ENCODE results near the gene SLC26A1.

SLC26A1 gene

DNA sequence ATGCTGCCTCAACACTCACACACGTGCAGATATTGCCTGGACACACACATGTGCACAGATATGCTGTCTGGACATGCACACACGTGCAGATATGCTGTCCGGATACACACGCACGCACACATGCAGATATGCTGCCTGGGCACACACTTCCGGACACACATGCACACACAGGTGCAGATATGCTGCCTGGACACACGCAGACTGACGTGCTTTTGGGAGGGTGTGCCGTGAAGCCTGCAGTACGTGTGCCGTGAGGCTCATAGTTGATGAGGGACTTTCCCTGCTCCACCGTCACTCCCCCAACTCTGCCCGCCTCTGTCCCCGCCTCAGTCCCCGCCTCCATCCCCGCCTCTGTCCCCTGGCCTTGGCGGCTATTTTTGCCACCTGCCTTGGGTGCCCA lies 32.9 kb upstream of the SLC26A1 start:
- Histone ChIP-seq H3K36me3 (ENCODE audit: insufficient read depth, low read depth, low read length) (peaks cover 9% of the 10 kb centered on the region; the same call in 1 of the 2 replicates), H3K4me3 (ENCODE audit: low read length) (no peak overlapping the region), H3K27me3 (ENCODE audit: insufficient read depth, low read length) (no peaks in the 10 kb centered on the region), H3K9ac (ENCODE audit: low read depth, low read length) (no peak overlapping the region), H3K9me3 (ENCODE audit: insufficient read depth, low read depth, low read length) (no peaks in the 10 kb centered on the region), H3K27ac (ENCODE audit: low read length) (no peak overlapping the region), H3K4me1 (ENCODE audit: insufficient read depth, low read length) (no peaks in the 10 kb centered on the region)

DNA sequence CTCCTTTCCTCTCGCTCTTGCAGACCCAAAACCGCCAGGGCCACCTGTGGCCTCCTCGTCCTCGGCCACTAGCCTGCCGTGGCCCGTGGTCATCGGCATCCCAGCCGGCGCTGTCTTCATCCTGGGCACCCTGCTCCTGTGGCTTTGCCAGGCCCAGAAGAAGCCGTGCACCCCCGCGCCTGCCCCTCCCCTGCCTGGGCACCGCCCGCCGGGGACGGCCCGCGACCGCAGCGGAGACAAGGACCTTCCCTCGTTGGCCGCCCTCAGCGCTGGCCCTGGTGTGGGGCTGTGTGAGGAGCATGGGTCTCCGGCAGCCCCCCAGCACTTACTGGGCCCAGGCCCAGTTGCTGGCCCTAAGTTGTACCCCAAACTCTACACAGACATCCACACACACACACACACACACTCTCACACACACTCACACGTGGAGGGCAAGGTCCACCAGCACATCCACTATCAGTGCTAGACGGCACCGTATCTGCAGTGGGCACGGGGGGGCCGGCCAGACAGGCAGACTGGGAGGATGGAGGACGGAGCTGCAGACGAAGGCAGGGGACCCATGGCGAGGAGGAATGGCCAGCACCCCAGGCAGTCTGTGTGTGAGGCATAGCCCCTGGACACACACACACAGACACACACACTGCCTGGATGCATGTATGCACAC lies 31.8 kb upstream of the SLC26A1 start:
- Histone ChIP-seq H3K27ac (ENCODE audit: low read length) (no peak overlapping the region), H3K9ac (ENCODE audit: low read depth, low read length) (no peak overlapping the region), H3K4me3 (ENCODE audit: low read length) (no peak overlapping the region), H3K27me3 (ENCODE audit: insufficient read depth, low read length) (no peaks in the 10 kb centered on the region), H3K36me3 (ENCODE audit: insufficient read depth, low read depth, low read length) (peaks cover 9% of the 10 kb centered on the region; the same call in 1 of the 2 replicates), H3K9me3 (ENCODE audit: insufficient read depth, low read depth, low read length) (no peaks in the 10 kb centered on the region), H3K4me1 (ENCODE audit: insufficient read depth, low read length) (no peaks in the 10 kb centered on the region)

DNA sequence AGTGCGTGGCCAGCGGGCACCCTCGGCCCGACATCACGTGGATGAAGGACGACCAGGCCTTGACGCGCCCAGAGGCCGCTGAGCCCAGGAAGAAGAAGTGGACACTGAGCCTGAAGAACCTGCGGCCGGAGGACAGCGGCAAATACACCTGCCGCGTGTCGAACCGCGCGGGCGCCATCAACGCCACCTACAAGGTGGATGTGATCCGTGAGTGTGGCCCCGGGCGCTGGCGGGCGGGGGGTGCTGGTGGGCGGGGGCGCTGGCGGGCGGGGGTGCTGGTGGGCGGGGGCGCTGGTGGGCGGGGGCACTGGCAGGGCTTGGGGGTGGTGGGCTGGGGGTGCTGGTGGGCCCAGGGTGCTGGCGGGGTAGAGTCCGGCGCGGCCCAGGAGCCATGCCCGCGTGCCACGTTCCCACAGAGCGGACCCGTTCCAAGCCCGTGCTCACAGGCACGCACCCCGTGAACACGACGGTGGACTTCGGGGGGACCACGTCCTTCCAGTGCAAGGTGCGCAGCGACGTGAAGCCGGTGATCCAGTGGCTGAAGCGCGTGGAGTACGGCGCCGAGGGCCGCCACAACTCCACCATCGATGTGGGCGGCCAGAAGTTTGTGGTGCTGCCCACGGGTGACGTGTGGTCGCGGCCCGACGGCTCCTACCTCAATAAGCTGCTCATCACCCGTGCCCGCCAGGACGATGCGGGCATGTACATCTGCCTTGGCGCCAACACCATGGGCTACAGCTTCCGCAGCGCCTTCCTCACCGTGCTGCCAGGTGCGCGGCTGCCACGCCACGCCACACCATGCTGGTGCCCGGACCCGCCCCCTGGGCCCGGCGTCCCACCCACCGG lies 30.9 kb upstream of the SLC26A1 start:
- Histone ChIP-seq H3K27ac (ENCODE audit: low read length) (no peak overlapping the region), H3K36me3 (ENCODE audit: insufficient read depth, low read depth, low read length) (peaks cover 9% of the 10 kb centered on the region; the same call in 1 of the 2 replicates), H3K9ac (ENCODE audit: low read depth, low read length) (no peak overlapping the region), H3K4me1 (ENCODE audit: insufficient read depth, low read length) (no peaks in the 10 kb centered on the region), H3K27me3 (ENCODE audit: insufficient read depth, low read length) (no peaks in the 10 kb centered on the region), H3K4me3 (ENCODE audit: low read length) (no peak overlapping the region), H3K9me3 (ENCODE audit: insufficient read depth, low read depth, low read length) (no peaks in the 10 kb centered on the region)

DNA sequence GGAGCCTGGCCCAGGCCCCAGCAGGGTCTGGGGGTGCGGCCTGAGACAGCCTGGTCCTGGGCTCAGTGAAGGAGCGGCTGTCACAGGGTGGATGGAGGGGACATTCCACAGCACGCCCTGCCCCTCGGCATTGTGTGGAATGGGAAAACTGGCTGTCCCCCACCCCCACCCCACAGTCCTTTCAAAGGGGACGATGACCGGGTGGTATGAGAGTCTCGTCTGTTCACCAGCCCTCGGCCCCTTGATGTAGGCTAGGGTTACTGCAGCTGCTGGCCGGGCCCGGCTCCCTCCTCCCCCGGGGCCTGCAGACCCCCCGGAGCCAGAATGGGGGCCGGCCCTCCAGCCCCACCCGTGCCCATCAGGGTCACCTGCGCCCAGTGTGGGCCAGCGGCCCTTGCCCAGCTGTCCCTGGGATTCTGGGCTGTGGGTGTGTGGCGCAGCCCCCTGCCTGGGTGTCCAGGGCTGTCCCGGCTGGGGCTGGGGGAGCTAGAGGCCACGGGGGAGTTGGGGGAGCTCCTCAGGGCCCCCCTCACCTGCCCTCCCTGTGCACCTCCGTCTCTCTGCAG lies 30.0 kb upstream of the SLC26A1 start:
- Histone ChIP-seq H3K27ac (ENCODE audit: low read length) (no peak overlapping the region), H3K9me3 (ENCODE audit: insufficient read depth, low read depth, low read length) (no peaks in the 10 kb centered on the region), H3K36me3 (ENCODE audit: insufficient read depth, low read depth, low read length) (peaks cover 9% of the 10 kb centered on the region; the same call in 1 of the 2 replicates), H3K4me3 (ENCODE audit: low read length) (no peak overlapping the region), H3K27me3 (ENCODE audit: insufficient read depth, low read length) (no peaks in the 10 kb centered on the region), H3K9ac (ENCODE audit: low read depth, low read length) (no peak overlapping the region), H3K4me1 (ENCODE audit: insufficient read depth, low read length) (no peaks in the 10 kb centered on the region)

DNA sequence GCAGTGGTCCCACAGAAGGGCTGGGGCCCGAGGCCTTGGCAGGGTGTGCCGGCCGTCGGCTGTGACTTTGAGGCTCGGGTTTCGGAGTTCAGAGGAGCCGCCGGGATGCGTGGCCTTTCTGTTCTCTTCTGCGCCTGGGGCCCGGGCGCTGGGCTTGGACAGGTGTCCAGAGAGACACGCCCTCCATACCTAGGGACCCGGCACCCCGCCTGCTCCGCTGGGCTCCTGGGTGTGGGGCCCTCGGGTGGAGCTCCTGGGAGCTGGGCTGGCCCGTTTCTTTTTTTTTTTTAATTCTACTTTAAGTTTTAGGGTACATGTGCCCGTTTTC lies 29.5 kb upstream of the SLC26A1 start:
- Histone ChIP-seq H3K9ac (ENCODE audit: low read depth, low read length) (no peak overlapping the region), H3K27ac (ENCODE audit: low read length) (no peak overlapping the region), H3K4me3 (ENCODE audit: low read length) (no peak overlapping the region), H3K36me3 (ENCODE audit: insufficient read depth, low read depth, low read length) (peaks cover 9% of the 10 kb centered on the region; the same call in 1 of the 2 replicates), H3K27me3 (ENCODE audit: insufficient read depth, low read length) (no peaks in the 10 kb centered on the region), H3K9me3 (ENCODE audit: insufficient read depth, low read depth, low read length) (no peaks in the 10 kb centered on the region), H3K4me1 (ENCODE audit: insufficient read depth, low read length) (no peaks in the 10 kb centered on the region)

DNA sequence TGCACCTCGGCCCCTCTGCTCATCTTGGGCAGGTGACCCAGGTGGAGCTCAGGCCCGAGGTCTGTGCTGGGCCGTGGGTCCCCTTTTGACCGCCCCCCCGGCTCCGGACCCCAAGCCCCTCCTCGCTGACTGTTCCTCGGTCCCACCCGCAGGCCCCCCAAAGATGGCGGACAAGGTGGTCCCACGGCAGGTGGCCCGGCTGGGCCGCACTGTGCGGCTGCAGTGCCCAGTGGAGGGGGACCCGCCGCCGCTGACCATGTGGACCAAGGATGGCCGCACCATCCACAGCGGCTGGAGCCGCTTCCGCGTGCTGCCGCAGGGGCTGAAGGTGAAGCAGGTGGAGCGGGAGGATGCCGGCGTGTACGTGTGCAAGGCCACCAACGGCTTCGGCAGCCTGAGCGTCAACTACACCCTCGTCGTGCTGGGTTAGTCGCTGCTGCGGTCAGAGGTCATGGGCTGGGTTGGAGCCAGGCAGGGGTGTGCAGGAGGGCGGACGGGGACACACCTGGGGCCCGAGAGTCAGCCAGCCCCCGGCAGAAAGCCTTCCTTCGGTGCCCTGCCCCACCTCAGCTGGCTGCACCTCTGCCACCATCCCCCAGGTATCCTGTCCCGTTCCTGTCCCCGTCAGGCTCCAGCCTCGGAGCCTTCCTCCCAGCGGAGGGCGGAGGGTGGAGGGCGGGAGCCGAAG lies 29.0 kb upstream of the SLC26A1 start:
- Histone ChIP-seq H3K9ac (ENCODE audit: low read depth, low read length) (no peak overlapping the region), H3K4me3 (ENCODE audit: low read length) (no peak overlapping the region), H3K27ac (ENCODE audit: low read length) (no peak overlapping the region), H3K9me3 (ENCODE audit: insufficient read depth, low read depth, low read length) (no peaks in the 10 kb centered on the region), H3K4me1 (ENCODE audit: insufficient read depth, low read length) (no peaks in the 10 kb centered on the region), H3K36me3 (ENCODE audit: insufficient read depth, low read depth, low read length) (peaks cover 9% of the 10 kb centered on the region; the same call in 1 of the 2 replicates), H3K27me3 (ENCODE audit: insufficient read depth, low read length) (no peaks in the 10 kb centered on the region; the same call in 1 of the 2 replicates)

DNA sequence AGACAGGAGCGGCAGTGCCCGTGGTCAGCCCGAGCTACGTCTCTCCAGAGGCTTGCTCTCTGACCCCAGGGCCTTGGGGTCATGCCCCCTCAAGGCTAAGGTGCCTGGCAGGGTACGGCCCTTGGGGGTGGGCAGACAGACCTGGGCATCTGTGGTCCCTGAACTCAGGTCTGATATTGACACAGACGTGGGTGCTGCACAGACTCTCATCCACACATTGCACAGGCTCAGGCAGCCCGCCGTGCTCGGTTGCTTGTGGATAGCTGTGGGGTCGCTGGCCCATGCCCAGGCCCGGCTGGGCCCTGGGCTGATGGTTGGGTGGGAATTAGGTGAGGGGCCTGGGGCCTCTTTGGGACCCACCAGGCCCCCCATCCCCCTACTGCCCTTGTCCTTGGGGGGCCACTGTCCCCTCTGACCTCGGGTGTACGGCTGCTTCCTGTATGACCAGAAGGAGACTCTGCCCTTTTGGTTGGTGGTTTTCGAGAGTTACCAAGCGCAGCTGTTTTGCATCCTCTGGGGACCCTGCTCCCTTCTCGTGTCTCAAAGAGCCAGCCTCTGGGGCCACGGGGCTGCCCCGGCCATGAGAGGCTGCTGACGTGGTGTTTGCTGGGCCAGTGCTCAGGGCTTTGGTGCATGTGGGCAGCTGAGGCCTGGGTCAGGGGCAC lies 28.3 kb upstream of the SLC26A1 start:
- Histone ChIP-seq H3K27me3 (ENCODE audit: insufficient read depth, low read length) (no peaks in the 10 kb centered on the region; the same call in 1 of the 2 replicates), H3K4me1 (ENCODE audit: insufficient read depth, low read length) (no peaks in the 10 kb centered on the region), H3K9me3 (ENCODE audit: insufficient read depth, low read depth, low read length) (no peaks in the 10 kb centered on the region), H3K27ac (ENCODE audit: low read length) (no peak overlapping the region), H3K36me3 (ENCODE audit: insufficient read depth, low read depth, low read length) (peaks cover 9% of the 10 kb centered on the region; the same call in 1 of the 2 replicates), H3K9ac (ENCODE audit: low read depth, low read length) (no peak overlapping the region), H3K4me3 (ENCODE audit: low read length) (no peak overlapping the region)

DNA sequence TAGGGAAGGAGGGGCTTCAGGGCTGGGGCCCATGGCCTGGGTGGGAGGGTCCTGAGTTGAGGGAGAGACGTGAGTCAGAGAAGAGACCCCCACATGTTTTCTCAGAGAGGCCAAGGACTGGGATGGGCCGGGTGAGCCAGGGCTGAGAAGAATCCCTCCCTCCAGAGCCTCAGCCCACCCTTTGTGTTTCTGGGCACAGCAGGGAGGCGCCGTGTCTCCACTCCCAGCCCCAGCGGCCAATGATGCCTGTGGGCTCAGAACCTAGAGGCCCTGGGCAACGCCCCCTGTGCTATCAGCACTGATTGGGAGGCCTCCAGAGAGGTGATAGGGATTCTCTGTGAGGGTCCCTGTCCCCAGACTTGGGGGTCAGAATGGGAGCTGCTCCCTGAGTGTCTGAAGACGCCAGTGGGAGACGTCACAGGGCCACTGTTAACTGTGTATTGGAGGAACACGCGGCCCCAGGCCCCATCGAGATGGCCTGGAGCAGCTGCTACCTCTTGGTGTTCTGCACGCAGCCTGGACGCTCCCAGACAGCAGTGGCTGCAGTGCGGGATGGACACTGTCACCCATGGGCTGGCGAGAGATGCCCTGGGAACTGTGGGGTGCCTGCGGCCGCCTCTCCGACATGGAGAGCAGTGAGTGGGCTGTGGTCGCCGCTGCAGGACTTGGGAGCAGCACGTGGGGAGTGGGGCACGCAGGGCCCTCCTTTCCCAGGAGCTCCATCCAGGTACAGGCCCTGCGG lies 26.7 kb upstream of the SLC26A1 start:
- H3K4me1 ChIP-seq (ENCODE audit: insufficient read depth, low read length): no peaks in the 10 kb centered on the region
- no peak overlapping the region for H3K27ac ChIP-seq (ENCODE audit: low read length)
- H3K36me3 ChIP-seq (ENCODE audit: insufficient read depth, low read depth, low read length): no peaks in the 10 kb centered on the region
- no peaks in the 10 kb centered on the region for H3K9me3 ChIP-seq (ENCODE audit: insufficient read depth, low read depth, low read length)
- H3K9ac ChIP-seq (ENCODE audit: low read depth, low read length): no peak overlapping the region
- H3K27me3 ChIP-seq (ENCODE audit: insufficient read depth, low read length): no peaks in the 10 kb centered on the region; the same call in 1 of the 2 replicates
- no peak overlapping the region for H3K4me3 ChIP-seq (ENCODE audit: low read length)

DNA sequence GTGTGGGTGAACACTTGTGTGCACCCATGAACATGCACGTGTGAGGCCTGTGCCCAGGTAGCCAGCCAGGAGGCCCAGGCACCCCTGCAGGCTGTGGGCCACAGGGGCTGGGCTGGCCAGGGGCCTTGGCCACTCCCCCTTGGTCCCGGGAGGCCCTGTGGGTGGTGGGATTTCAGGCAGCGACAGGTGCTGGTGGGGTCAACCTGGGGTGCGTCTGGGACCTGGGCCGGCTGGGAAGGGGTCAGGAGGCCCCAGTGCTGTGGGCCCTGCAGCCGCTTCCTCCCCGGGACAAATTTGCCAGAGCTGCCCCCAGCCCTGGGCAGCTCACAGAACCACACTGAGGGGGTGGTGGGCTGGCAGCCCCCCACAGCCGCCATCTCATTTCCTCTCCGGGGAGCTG lies 26.1 kb upstream of the SLC26A1 start:
- no peak overlapping the region for H3K4me3 ChIP-seq (ENCODE audit: low read length)
- H3K27ac ChIP-seq (ENCODE audit: low read length): no peak overlapping the region
- H3K9me3 ChIP-seq (ENCODE audit: insufficient read depth, low read depth, low read length): no peaks in the 10 kb centered on the region
- H3K36me3 ChIP-seq (ENCODE audit: insufficient read depth, low read depth, low read length): no peaks in the 10 kb centered on the region
- H3K4me1 ChIP-seq (ENCODE audit: insufficient read depth, low read length): no peaks in the 10 kb centered on the region
- no peaks in the 10 kb centered on the region; the same call in 1 of the 2 replicates for H3K27me3 ChIP-seq (ENCODE audit: insufficient read depth, low read length)
- no peak overlapping the region for H3K9ac ChIP-seq (ENCODE audit: low read depth, low read length)

DNA sequence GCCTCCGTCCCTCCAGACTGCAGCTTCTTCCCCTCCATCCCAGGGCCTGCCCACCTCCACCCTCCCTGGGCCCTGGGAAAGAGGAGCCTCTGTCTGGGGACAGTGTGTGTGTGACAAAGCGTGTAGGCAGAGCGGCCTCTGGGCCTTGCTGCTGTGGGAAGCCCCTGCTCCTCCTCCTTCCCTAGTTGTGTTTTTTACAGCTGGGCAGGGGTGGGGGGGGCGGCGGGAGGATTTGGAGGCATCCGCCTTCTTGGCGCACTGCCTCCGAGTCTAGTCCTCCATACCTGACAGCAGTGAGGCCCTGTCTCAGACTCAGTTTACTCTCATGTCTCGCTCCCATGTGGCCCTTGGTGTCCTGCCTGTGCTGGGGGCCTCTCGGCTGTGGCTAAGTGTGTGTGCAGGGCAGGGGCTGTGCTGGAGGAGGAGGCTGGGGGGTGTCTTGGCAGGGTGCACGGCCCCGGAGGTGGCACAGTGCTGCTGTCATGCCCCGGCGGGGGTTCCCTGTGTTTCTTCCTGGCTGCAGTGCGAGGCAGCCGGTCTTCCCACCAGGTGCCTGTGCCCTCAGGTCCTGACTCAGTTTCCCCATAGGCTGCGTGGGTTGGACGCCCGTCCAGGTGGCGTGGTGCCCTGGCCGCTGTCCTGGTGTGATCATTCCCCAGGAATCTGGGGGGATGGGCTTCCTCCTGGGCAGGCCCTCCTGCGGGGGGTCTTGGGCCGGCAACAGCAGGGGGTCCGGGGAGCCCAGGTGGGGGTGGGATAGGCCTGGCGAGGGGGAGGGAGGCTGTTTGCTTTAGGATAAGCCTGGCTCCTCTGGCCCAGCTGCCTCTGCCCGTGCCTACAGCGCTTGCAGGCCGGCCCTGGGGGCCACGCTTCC lies 25.2 kb upstream of the SLC26A1 start:
- Histone ChIP-seq H3K27ac (ENCODE audit: low read length) (no peak overlapping the region), H3K9ac (ENCODE audit: low read depth, low read length) (no peak overlapping the region), H3K9me3 (ENCODE audit: insufficient read depth, low read depth, low read length) (no peaks in the 10 kb centered on the region), H3K4me1 (ENCODE audit: insufficient read depth, low read length) (no peaks in the 10 kb centered on the region), H3K27me3 (ENCODE audit: insufficient read depth, low read length) (peaks cover 8% of the 10 kb centered on the region), H3K36me3 (ENCODE audit: insufficient read depth, low read depth, low read length) (no peaks in the 10 kb centered on the region), H3K4me3 (ENCODE audit: low read length) (no peak overlapping the region)

Data from iPS-20b (cell line).